Osteocyte (in vitro differentiated cells): Measurements from ENCODE around the gene FGF16. TPM values are rescaled to one million over a fixed set of nuclear protein-coding genes. Genes with fewer than 3 reads are reported as not detected.
"Not testable (repeated sequence)": the region's sequence is repeated elsewhere in the genome, so short reads cannot be mapped to it uniquely, and the experiment has no call there.

Source experiments
- DNase-seq: peaks from one replicate; pipeline ENCODE4 v3.0.0; 2021; ENCODE audit warnings: mixed read lengths; ENCODE audit not compliant: unreplicated experiment; ENCODE audit errors: extremely low spot score
- H3K27ac Mint-ChIP-seq: one replicate; pipeline ENCODE4 v1.8.0; 2021; ENCODE audit warnings: mild to moderate bottlenecking, mixed read lengths; ENCODE audit not compliant: unreplicated experiment
- H3K27me3 Mint-ChIP-seq: one replicate; pipeline ENCODE4 v1.8.0; 2021; ENCODE audit warnings: mixed read lengths; ENCODE audit not compliant: unreplicated experiment
- H3K36me3 Mint-ChIP-seq: one replicate; pipeline ENCODE4 v1.8.0; 2021; ENCODE audit warnings: mixed read lengths; ENCODE audit not compliant: unreplicated experiment
- H3K4me1 Mint-ChIP-seq: one replicate; pipeline ENCODE4 v1.8.0; 2021; ENCODE audit warnings: mixed read lengths; ENCODE audit not compliant: unreplicated experiment
- H3K4me3 Mint-ChIP-seq: one replicate; pipeline ENCODE4 v1.8.0; 2021; ENCODE audit warnings: mild to moderate bottlenecking, moderate library complexity, mixed read lengths; ENCODE audit not compliant: unreplicated experiment
- H3K9me3 Mint-ChIP-seq: one replicate; pipeline ENCODE4 v1.8.0; 2021; ENCODE audit warnings: mixed read lengths; ENCODE audit not compliant: unreplicated experiment
- long read RNA-seq: library from polyadenylated mRNA; unstranded; transcript quantifications from one replicate; pipeline ENCODE4 v2.0.0, GENCODE V29; 2021
- total RNA-seq: library from RNA; stranded (reverse); gene quantifications from 2 replicates; pipeline ENCODE4 v1.2.1, GENCODE V29; 2021
- TF ChIP-seq, protein P1 (sequence below): fragments of 200-600 bp; sonication (generic); IDR thresholded peaks from 2 replicates; pipeline ENCODE4 v1.5.0; 2021; ENCODE audit warnings: antibody characterized with exemption, mild to moderate bottlenecking, moderate library complexity

FGF16 gene
- total RNA-seq: not detected in 2 replicates
- long read RNA-seq: 0 reads

DNA sequence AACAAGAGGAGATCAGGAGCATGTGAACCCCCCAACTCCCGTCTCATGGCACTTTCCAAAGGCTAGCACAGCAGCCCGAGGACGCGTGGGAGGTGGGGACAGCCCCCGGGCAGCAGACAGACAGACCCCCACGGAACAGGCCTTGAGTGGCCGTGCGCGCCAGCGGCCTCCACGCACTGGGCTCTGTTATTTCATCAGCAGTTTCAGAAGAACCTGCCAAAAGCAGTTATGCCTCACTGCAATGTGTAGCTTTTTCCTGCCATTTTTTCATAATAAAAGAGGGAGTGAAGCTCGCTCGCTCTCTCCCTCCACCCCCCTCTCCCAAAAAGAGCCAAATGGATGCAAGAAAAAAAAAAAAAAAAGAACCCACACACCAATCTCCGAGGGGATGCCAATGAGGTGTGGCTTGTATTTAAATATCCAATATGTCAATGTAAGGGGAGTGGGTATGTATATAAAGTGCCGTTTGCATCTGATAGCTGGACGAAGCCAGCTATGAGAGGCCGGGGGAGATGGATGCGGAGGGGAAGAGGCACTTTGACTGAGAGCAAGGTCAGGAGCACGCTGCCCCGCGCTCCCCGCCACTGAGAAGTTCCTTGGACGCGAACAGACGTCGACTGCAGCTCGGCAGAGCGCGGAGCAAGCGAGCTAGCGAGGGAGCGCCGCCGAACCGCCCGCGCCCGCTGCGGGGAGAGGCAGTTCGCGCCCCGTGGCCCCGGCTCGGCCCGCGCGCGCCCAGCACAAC is at the start of gene FGF16:
Gene FGF16, plus strand, starts transcription at position 482 of the 745 bp plus-strand sequence. CDS start 286 bp downstream, outside the sequence.
- no peak for DNase-seq
- Mint-ChIP-seq H3K36me3 (no peaks in the 10 kb centered on the region), H3K4me1 (peaks cover 17% of the 10 kb centered on the region), H3K4me3 (peak within 1 kb of the TSS; percentile 64), H3K9me3 (peaks cover 4% of the 10 kb centered on the region), H3K27ac (no peak within 1 kb of the TSS), H3K27me3 (no peaks in the 10 kb centered on the region)
- TF ChIP-seq, protein P1, sequence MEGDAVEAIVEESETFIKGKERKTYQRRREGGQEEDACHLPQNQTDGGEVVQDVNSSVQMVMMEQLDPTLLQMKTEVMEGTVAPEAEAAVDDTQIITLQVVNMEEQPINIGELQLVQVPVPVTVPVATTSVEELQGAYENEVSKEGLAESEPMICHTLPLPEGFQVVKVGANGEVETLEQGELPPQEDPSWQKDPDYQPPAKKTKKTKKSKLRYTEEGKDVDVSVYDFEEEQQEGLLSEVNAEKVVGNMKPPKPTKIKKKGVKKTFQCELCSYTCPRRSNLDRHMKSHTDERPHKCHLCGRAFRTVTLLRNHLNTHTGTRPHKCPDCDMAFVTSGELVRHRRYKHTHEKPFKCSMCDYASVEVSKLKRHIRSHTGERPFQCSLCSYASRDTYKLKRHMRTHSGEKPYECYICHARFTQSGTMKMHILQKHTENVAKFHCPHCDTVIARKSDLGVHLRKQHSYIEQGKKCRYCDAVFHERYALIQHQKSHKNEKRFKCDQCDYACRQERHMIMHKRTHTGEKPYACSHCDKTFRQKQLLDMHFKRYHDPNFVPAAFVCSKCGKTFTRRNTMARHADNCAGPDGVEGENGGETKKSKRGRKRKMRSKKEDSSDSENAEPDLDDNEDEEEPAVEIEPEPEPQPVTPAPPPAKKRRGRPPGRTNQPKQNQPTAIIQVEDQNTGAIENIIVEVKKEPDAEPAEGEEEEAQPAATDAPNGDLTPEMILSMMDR: no peak

DNA sequence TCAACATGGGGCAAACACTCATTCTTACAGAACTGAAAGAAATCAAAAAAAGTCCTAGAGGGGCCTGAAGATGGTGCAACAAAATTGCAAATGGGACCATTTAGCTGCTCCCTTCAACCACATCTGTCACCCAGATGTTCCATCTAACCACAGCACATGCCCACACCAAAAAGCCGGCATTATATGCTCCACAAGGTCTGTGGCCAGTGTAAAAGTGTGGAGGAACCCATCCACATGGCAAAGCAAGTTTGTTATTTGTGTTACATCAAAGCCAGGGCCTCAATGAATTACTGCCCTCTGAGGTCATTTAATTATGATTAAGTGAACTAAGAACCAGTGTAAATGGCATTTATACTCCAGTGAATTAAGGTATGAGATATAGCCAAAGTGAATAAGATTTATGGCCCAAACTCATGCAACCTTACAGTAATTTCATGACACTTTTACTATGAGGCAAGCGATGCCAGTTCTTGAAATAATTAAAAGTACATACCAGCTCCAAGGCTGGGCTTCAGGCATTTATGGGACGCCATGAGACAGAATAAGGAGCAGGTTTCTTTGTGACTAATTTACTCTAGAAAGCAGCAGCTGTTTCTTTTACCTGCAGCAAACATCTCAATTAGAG is 48.7 kb upstream of the FGF16 start:
- H3K9me3 Mint-ChIP-seq: peaks cover 18% of the 10 kb centered on the region

DNA sequence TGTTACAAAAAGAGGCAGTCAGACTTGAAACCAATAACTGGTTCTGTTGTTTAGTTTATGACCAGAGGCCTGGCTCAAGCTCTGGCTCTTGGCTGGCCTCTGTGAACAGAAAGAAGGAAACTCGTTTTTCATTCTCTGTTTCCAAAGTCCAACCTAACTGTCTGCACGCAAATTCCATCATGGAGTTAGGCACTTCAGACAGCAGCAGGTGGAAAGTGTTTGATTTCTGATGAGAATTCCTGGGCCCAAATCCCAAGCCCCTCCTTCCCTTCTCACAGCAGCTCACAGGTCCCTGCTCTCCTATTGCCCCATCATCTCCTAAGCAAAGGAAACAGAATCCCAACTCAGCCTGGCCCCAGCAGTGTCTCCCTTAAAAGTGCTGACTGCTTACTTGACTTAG is 42.8 kb upstream of the FGF16 start:
- Mint-ChIP-seq H3K4me1 (no peaks in the 10 kb centered on the region), H3K36me3 (no peaks in the 10 kb centered on the region), H3K9me3 (peaks cover 14% of the 10 kb centered on the region), H3K4me3 (no peak overlapping the region), H3K27me3 (peaks cover 17% of the 10 kb centered on the region), H3K27ac (no peak overlapping the region)
- TF ChIP-seq, protein P1: no peak
- DNase-seq: no peak

More for the DNA sequence above, 48.7 kb upstream of the FGF16 start:
- no peak for DNase-seq
- TF ChIP-seq, protein P1: no peak
- Mint-ChIP-seq H3K36me3 (no peaks in the 10 kb centered on the region), H3K4me1 (no peaks in the 10 kb centered on the region), H3K4me3 (no peak overlapping the region), H3K27me3 (no peaks in the 10 kb centered on the region), H3K27ac (no peak overlapping the region)

DNA sequence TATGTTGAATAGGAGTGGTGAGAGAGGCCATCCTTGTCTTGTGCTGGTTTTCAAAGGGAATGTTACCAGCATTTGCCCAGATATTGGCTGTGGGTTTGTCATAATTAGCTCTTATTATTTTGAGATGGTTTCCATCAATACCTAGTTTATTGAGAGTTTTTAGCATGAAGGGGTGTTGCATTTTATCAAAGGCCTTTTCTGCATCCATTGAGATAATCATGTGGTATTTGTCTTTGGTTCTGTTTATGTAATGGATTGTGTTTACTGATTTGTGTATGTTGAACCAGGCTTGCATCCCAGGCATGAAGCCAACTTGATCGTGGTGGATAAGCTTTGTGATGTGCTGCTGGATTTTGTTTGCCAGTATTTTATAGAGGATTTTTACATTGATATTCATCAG is 39.4 kb upstream of the FGF16 start:
- H3K36me3 Mint-ChIP-seq, H3K27ac Mint-ChIP-seq, H3K4me3 Mint-ChIP-seq, DNase-seq, H3K4me1 Mint-ChIP-seq: not testable (repeated sequence)
- peaks cover 25% of the 10 kb centered on the region for H3K9me3 Mint-ChIP-seq
- H3K27me3 Mint-ChIP-seq: peaks cover 21% of the 10 kb centered on the region

DNA sequence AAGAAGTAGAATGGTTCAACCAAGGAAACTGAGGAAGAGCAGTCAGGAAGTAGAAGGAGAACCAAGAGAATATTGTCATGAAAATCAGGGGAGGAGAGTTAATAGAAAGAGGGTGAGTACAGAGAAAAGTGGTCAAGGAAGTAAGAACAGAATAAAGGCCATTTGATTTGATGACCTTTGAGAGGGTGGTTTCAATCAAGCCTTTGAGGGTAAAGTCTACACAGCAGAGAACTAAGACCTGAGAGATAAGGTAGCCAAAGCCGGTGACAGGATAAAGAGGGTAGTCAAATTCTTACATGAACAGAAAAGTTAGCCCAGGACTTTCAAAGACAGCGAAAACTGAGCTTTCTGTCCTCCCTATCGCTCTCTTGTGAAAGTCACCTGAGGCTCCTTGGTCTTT is 34.6 kb upstream of the FGF16 start:
- peaks cover 29% of the 10 kb centered on the region for H3K9me3 Mint-ChIP-seq
- no peak overlapping the region for H3K4me3 Mint-ChIP-seq
- H3K4me1 Mint-ChIP-seq: peaks cover 2% of the 10 kb centered on the region
- peaks cover 19% of the 10 kb centered on the region for H3K27me3 Mint-ChIP-seq
- no peaks in the 10 kb centered on the region for H3K36me3 Mint-ChIP-seq
- TF ChIP-seq, protein P1: no peak
- H3K27ac Mint-ChIP-seq: no peak overlapping the region
- no peak for DNase-seq
